ENCODE data around the gene AMER1.
"Not testable (repeated sequence)": the region's sequence is repeated elsewhere in the genome, so short reads cannot be mapped to it uniquely, and the experiment has no call there.

DNA sequence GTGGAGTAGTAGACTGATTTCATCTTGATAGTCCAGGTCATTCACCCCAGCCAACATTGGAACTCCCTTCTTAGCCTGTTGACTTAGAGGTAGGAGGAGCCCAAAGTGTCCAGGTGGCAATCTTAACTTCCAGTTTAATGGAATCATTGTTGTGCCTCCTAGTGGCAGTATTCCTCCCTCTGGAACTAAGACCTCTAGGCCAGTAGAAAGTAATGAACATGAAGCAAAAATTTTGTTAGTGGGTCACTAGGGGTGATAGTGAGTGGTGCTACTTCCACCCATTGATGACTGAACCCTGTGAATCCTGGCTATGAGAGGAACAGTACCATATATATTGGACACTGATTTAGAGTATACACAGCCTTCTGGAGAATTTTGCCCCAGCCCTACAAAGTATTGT, 8.5 kb upstream of the AMER1 start:
- TF ChIP-seq POLR2A, CTCF, POLR2AphosphoS5 (IDR thresholded peaks at IDR 0.05): not testable (repeated sequence)

All from prostate gland (tissue), 2 donors.